Endothelial cell of umbilical vein (primary cell): Measurements from ENCODE around the gene LSM14B. TPM values are rescaled to one million over a fixed set of nuclear protein-coding genes. Genes with fewer than 3 reads are reported as not detected.

Experiments
- BruUV-seq: library from RNA; stranded (reverse); fragments of 400-500 nt; replicated peaks from 2 replicates; lab custom pipeline; 2021; lab: Mats Ljungman, UMichigan
- CTCF ChIA-PET: fragments of 300-600, 350-600 bp; sonication (Branson Sonifier 250); formaldehyde crosslinking; loops from one replicate; lab custom pipeline; 2021; ENCODE audit warnings: antibody characterized with exemption, inconsistent platforms; lab: Charles Lee
- POLR2A ChIA-PET: fragments of 300-600, 350-600 bp; sonication (Branson Sonifier 250); formaldehyde crosslinking; loops from one replicate; lab custom pipeline; 2021; ENCODE audit warnings: antibody characterized with exemption, inconsistent platforms; lab: Charles Lee
- DNase-seq: peaks from one replicate; pipeline ENCODE4 v3.0.0-alpha.2; 2011; ENCODE audit warnings: low read depth, low spot score
- FAIRE-seq: peaks from 2 replicates; lab custom pipeline; 2011; peaks lifted over from hg19 to GRCh38; lab: Jason Lieb, UNC
- H2AFZ ChIP-seq: 2 replicates; pipeline ENCODE4 v1.6.0; 2012; ENCODE audit warnings: low read depth, low read length, control low read depth, inconsistent platforms
- H3K27ac ChIP-seq: 2 replicates; pipeline ENCODE4 v1.5.1; 2011; ENCODE audit warnings: low read depth, mild to moderate bottlenecking, control low read depth, low read length, moderate library complexity; ENCODE audit not compliant: insufficient read depth
- H3K27me3 ChIP-seq, 2 experiments: 2 replicates each; pipeline versions ENCODE4 v1.6.0 to v1.6.1; 2011; ENCODE audit warnings: low read length in 2 of 2, mixed read lengths in 1 of 2; ENCODE audit not compliant: control insufficient read depth in 2 of 2, insufficient read depth in 2 of 2
- H3K36me3 ChIP-seq, 2 experiments: 2 replicates in 1 of 2; 3 replicates in 1 of 2; pipeline ENCODE4 v1.5.1; 2011; ENCODE audit warnings: low read length in 2 of 2, mild to moderate bottlenecking in 1 of 2, moderate library complexity in 1 of 2; ENCODE audit not compliant: control insufficient read depth in 2 of 2, insufficient read depth in 2 of 2; ENCODE audit errors: extremely low read depth in 1 of 2
- H3K4me1 ChIP-seq: 3 replicates; pipeline ENCODE4 v1.5.1; 2011; ENCODE audit warnings: mild to moderate bottlenecking, low read length; ENCODE audit not compliant: control insufficient read depth, insufficient read depth; ENCODE audit errors: extremely low read depth
- H3K4me2 ChIP-seq: 2 replicates; pipeline ENCODE4 v1.6.1; 2011; ENCODE audit warnings: low read length, control low read depth, mixed read lengths; ENCODE audit not compliant: insufficient read depth
- H3K4me3 ChIP-seq, 3 experiments: fragments of 200-600 bp in 1 of 3; sonication (generic), shearing (Covaris generic) in 1 of 3; replicated peaks in 1 of 3; 2 replicates each; pipeline ENCODE4 v1.5.1; 2011 to 2016; ENCODE audit warnings: control low read depth in 3 of 3, low read length in 3 of 3, mild to moderate bottlenecking in 2 of 3, inconsistent platforms in 1 of 3, low read depth in 1 of 3, moderate library complexity in 1 of 3; ENCODE audit not compliant: insufficient read depth in 1 of 3
- H3K79me2 ChIP-seq: 2 replicates; pipeline ENCODE4 v1.6.0; 2012; ENCODE audit warnings: low read length, inconsistent platforms; ENCODE audit not compliant: control insufficient read depth, insufficient read depth
- H3K9ac ChIP-seq: replicated peaks from 2 replicates; pipeline ENCODE3; 2011; ENCODE audit warnings: low read length, control low read depth; ENCODE audit not compliant: insufficient read depth; ENCODE audit errors: extremely low read depth
- H3K9me1 ChIP-seq: replicated peaks from 3 replicates; pipeline ENCODE4 v1.6.0; 2011; ENCODE audit warnings: mild to moderate bottlenecking, low read length; ENCODE audit not compliant: control insufficient read depth, insufficient read depth; ENCODE audit errors: extremely low read depth
- H3K9me3 ChIP-seq: replicated peaks from 2 replicates; pipeline ENCODE4 v1.5.1; 2012; ENCODE audit warnings: low read length, inconsistent platforms; ENCODE audit not compliant: control insufficient read depth, insufficient read depth
- H4K20me1 ChIP-seq: replicated peaks from 2 replicates; pipeline ENCODE3; 2011; ENCODE audit warnings: mild to moderate bottlenecking, low read length; ENCODE audit not compliant: control insufficient read depth, insufficient read depth; ENCODE audit errors: extremely low read depth
- EZH2 ChIP-seq: IDR thresholded peaks from 2 replicates; pipeline ENCODE4 v1.6.1; 2012; ENCODE audit warnings: borderline replicate concordance, low read depth, mild to moderate bottlenecking, moderate library complexity, low read length, inconsistent platforms; ENCODE audit not compliant: severe bottlenecking
- FOS ChIP-seq: IDR thresholded peaks from 2 replicates; pipeline ENCODE4 v1.6.1; 2011; ENCODE audit warnings: mild to moderate bottlenecking, low read length, moderate library complexity, borderline replicate concordance; ENCODE audit not compliant: insufficient read depth
- GATA2 ChIP-seq: IDR thresholded peaks from 2 replicates; pipeline ENCODE4 v1.7.0; 2011; ENCODE audit warnings: low read depth, mild to moderate bottlenecking, moderate library complexity, mixed read lengths, low read length; ENCODE audit not compliant: insufficient read length, insufficient read depth
- MYC ChIP-seq: IDR thresholded peaks from one replicate; pipeline ENCODE4 v1.6.1; 2011; ENCODE audit warnings: mild to moderate bottlenecking, low read depth, low read length
- POLR2A ChIP-seq: IDR thresholded peaks from 2 replicates; pipeline ENCODE4 v1.6.1; 2012; ENCODE audit warnings: low read depth, mild to moderate bottlenecking, control low read depth, low read length
- POLR2AphosphoS5 ChIP-seq: IDR thresholded peaks from 2 replicates; pipeline ENCODE4 v1.6.1; 2012; ENCODE audit warnings: low read depth, mild to moderate bottlenecking, control low read depth, low read length, moderate library complexity; ENCODE audit not compliant: insufficient read depth
- dilution Hi-C: fragments of 300-500 bp; cut with MboI; formaldehyde crosslinking; loops from one replicate; pipeline ENCODE4 v1.15.0; 2019; ENCODE audit warnings: low sequenced_read_pairs; ENCODE audit not compliant: extremely low pct_ligation_motif_present
- intact Hi-C: fragments of 100-400 bp; cut with micrococcal nuclease; formaldehyde crosslinking; loops from one replicate; pipeline ENCODE4 v1.10.0; 2022
- polyA plus RNA-seq, 4 experiments: library from polyadenylated mRNA; depleted of rRNA in 3 of 4; stranded (reverse) in 3 of 4; unstranded in 1 of 4; fragments of >200 nt; gene quantifications; 2 replicates each; pipeline versions ENCODE4 v1.2.1 to v1.2.3, GENCODE V29; 2011 to 2012; ENCODE audit warnings: missing spikeins in 1 of 4
- total RNA-seq: library from RNA; stranded (reverse); gene quantifications from 2 replicates; pipeline ENCODE4 v1.2.3, GENCODE V29; 2021
- TF ChIP-seq, protein P1 (sequence below), 2 donors: IDR thresholded peaks; 1 replicate in 1 of 2; 2 replicates in 1 of 2; pipeline ENCODE4 v1.5.1; 2011; ENCODE audit warnings: low read length in 2 of 2, mild to moderate bottlenecking in 2 of 2, moderate library complexity in 2 of 2, control low read depth in 1 of 2, inconsistent platforms in 1 of 2, low read depth in 1 of 2; ENCODE audit not compliant: insufficient read depth in 1 of 2; ENCODE audit errors: extremely low read depth in 1 of 2

The LSM14B gene
- total and polyA plus RNA-seq, 2 donors (not counting 3 experiments of a cell fraction or from before 2014, with no cell fraction given), result 32.5 to 34.0 TPM

DNA sequence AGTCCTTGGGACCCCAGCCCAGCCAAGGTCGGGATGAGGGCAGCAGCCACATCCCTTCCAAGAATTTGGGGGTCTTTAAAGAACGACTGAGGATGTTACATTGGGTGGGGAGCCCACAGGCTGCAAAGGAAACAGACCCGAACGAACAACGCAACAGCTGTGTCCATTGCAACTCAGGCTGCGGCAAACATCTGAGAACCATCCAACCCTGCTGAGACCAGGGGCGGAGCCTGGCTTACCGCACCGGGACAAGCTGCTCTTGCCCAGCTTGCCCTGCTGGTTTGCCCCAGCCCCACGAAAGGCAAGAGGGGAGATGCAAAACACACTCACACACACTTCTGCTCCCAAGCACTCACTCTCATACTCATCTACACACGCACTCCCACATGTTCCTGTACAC, 35.0 kb upstream of the LSM14B start:
- Histone ChIP-seq H2AFZ (no peak overlapping the region), H3K9ac (no peak overlapping the region), H3K27ac (no peak overlapping the region), H3K4me1 (no peaks in the 10 kb centered on the region), H3K9me1 (no peaks in the 10 kb centered on the region), H3K4me2 (no peak overlapping the region), H3K27me3 (no peaks in the 10 kb centered on the region), H3K4me3 (no peak overlapping the region), H3K36me3 (no peaks in the 10 kb centered on the region), H4K20me1 (no peaks in the 10 kb centered on the region), H3K79me2 (no peaks in the 10 kb centered on the region), H3K9me3 (no peaks in the 10 kb centered on the region)
- FAIRE-seq, result no peak
- ChIA-PET POLR2A (no interaction called here), CTCF (no interaction called here)
- no TSS peak for BruUV-seq
- DNase-seq, result no peak
- intact Hi-C loops, result no loop called here
- TF ChIP-seq FOS (no peak), MYC (no peak), EZH2 (no peak), POLR2A (no peak)
- TF ChIP-seq, protein P1, sequence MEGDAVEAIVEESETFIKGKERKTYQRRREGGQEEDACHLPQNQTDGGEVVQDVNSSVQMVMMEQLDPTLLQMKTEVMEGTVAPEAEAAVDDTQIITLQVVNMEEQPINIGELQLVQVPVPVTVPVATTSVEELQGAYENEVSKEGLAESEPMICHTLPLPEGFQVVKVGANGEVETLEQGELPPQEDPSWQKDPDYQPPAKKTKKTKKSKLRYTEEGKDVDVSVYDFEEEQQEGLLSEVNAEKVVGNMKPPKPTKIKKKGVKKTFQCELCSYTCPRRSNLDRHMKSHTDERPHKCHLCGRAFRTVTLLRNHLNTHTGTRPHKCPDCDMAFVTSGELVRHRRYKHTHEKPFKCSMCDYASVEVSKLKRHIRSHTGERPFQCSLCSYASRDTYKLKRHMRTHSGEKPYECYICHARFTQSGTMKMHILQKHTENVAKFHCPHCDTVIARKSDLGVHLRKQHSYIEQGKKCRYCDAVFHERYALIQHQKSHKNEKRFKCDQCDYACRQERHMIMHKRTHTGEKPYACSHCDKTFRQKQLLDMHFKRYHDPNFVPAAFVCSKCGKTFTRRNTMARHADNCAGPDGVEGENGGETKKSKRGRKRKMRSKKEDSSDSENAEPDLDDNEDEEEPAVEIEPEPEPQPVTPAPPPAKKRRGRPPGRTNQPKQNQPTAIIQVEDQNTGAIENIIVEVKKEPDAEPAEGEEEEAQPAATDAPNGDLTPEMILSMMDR (IDR thresholded peaks at IDR 0.05; ENCODE audit: extremely low read depth in 1 of 2, insufficient read depth in 1 of 2, low read depth in 1 of 2, low read length in 2 of 2), result no peak
- dilution Hi-C loops, result no loop called here

DNA sequence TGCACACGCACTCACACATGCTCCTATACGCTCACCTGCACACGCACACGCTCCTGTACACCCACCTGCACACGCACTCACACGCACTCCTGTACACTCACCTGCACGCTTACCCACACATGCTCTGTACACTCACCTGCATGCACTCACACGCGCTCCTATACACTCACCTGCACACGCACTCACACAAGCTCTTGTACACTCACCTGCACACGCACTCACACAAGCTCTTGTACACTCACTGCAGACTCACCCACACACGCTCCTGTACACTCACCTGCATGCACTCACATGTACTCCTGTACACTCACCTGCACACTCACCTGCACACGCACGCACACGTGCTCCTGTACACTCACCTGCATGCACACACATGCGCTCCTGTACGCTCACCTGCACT, 34.6 kb upstream of the LSM14B start:
- H3K4me2 ChIP-seq, result no peak overlapping the region
- intact Hi-C loops, result no loop called here
- POLR2A ChIA-PET, result no interaction called here
- no peak overlapping the region for H3K27ac ChIP-seq
- no peaks in the 10 kb centered on the region for H4K20me1 ChIP-seq
- H3K4me3 ChIP-seq, result no peak overlapping the region
- dilution Hi-C loops, result no loop called here
- CTCF ChIA-PET, result no interaction called here
- no peak overlapping the region for H3K9ac ChIP-seq
- no peaks in the 10 kb centered on the region for H3K9me3 ChIP-seq
- no peaks in the 10 kb centered on the region for H3K79me2 ChIP-seq
- H3K9me1 ChIP-seq, result no peaks in the 10 kb centered on the region
- H3K4me1 ChIP-seq, result no peaks in the 10 kb centered on the region
- H3K36me3 ChIP-seq, result no peaks in the 10 kb centered on the region
- no TSS peak for BruUV-seq
- no peak overlapping the region for H2AFZ ChIP-seq
- DNase-seq (no peak), FAIRE-seq (no peak)
- no peaks in the 10 kb centered on the region for H3K27me3 ChIP-seq
- TF ChIP-seq POLR2A (no peak), GATA2 (no peak), MYC (no peak), FOS (no peak), POLR2AphosphoS5 (no peak)
- TF ChIP-seq, protein P1 (IDR thresholded peaks at IDR 0.05; ENCODE audit: extremely low read depth in 1 of 2, insufficient read depth in 1 of 2, low read depth in 1 of 2, low read length in 2 of 2), result no peak
